ENCODE measurements around the gene AGPAT2. TPM values are rescaled to one million over a fixed set of nuclear protein-coding genes. Genes with fewer than 3 reads are reported as not detected.

AGPAT2 gene
- total RNA-seq, 1 donor from 2014 or later: 30.8 TPM

DNA sequence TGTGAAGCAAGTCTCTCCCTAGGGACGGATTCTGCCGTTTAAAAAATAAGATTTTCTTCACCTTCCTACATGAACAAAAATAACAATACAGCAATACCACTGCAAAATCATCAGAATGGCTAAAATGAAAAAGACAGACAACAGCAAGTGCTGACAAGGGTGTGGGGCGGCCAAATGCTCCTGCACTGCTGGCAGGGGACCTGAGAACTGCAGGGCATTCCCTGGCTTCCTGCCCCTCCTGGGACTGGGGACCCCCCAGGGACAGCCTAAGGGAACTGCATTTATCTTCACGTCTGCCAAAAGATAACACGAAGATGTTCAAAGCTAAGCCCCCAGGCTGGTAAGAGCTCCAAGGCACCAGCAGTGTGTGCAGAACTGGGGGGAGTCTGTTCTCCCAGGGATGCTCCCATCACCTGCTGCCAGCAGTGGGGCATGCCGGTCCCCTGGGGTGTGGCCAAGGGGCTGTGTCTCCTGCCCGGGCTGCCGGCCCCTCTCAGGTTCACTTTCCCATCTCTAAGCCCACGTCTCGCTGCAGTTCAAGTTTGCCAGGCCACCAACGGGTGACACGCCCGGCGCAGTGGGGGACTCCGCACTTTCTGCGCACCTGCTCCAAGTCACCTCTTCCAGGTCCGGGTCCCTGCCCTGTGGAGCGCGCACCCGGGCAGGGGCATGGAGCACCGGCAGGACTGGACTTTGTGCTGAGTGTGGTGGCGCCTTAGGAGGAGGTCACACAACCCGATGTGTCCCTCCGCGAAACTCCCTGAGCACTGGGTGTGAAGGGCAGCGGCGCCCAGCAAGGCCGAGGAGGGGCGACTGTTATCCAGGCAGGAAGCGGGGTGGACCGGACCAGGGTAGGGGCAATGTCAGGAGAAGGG is 29.0 kb downstream of the AGPAT2 start:
- FAIRE-seq (no peak), DNase-seq (ENCODE audit: low read depth) (no peak)
- Histone ChIP-seq H3K4me1 (ENCODE audit: insufficient read depth, low read length) (peaks cover 6% of the 10 kb centered on the region), H3K4me2 (ENCODE audit: low read length) (no peak overlapping the region), H4K20me1 (ENCODE audit: insufficient read depth, low read length) (no peaks in the 10 kb centered on the region), H2AFZ (ENCODE audit: low read depth, low read length) (no peak overlapping the region), H3K27ac (ENCODE audit: low read depth, low read length) (no peak overlapping the region), H3K9ac (ENCODE audit: low read length) (no peak overlapping the region), H3K9me3 (ENCODE audit: insufficient read depth, low read depth, low read length) (no peaks in the 10 kb centered on the region), H3K4me3 (ENCODE audit: insufficient read depth, low read depth, low read length) (no peak overlapping the region), H3K36me3 (ENCODE audit: insufficient read depth, low read length) (no peaks in the 10 kb centered on the region), H3K27me3 (ENCODE audit: insufficient read depth, low read length) (no peaks in the 10 kb centered on the region), H3K79me2 (ENCODE audit: insufficient read depth, low read length) (no peaks in the 10 kb centered on the region)
- Mint-ChIP-seq H3K4me3 (ENCODE audit: unreplicated experiment) (no peak overlapping the region), H3K9me3 (ENCODE audit: unreplicated experiment) (no peaks in the 10 kb centered on the region), H3K27ac (ENCODE audit: unreplicated experiment) (no peak overlapping the region), H3K27me3 (ENCODE audit: low read depth, unreplicated experiment) (peaks cover 6% of the 10 kb centered on the region), H3K4me1 (ENCODE audit: low read depth, unreplicated experiment) (peaks cover 1% of the 10 kb centered on the region), H3K36me3 (ENCODE audit: low read depth, unreplicated experiment) (no peaks in the 10 kb centered on the region)
- TF ChIP-seq EZH2 (IDR thresholded peaks at IDR 0.05; ENCODE audit: insufficient read depth, low read length): no peak
- TF ChIP-seq CTCF (IDR thresholded peaks at IDR 0.05; ENCODE audit: insufficient read depth, low read depth, low read length): no peak

DNA sequence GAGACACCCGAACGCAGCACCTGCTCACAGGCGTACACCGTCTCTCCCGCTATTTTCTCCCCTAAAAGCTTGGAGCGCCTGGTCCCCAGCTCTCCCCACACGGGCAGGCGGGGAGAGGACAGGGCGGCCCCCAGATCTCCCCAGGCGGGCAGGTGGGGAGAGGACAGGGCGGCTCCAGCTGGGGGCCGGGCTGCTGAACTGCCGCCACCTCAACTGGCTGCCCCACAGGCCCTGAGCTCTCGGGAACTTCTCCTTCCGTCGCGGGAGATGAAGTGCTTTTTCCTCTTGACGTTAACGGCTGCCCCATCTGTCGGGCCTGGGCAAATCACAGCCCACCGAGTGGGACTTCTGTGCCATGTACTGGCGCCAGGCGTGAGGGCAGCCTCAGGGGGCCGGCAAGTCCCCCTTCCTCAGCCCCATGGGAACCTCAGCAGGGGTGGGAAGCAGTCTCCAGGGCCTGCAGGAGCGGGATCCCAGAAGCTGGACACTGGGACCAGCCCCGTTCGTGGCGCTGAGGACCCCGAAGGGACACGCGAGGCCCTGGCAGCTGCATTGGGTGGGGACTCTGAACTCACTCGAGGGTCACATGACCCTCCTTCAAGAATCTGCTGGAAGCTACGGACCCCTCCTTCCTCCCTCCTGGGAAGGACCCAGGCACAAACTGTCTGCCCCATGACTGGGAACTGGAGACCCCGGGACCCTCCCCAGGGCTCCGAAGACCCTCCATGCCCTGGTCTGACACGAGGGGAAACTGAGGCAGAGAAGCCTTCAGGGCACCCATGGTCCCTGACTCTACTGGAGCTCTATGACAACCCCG is 30.3 kb downstream of the AGPAT2 start:
- Mint-ChIP-seq H3K4me1 (ENCODE audit: low read depth, unreplicated experiment) (peaks cover 1% of the 10 kb centered on the region), H3K4me3 (ENCODE audit: unreplicated experiment) (no peak overlapping the region), H3K27ac (ENCODE audit: unreplicated experiment) (no peak overlapping the region), H3K9me3 (ENCODE audit: unreplicated experiment) (no peaks in the 10 kb centered on the region), H3K36me3 (ENCODE audit: low read depth, unreplicated experiment) (no peaks in the 10 kb centered on the region), H3K27me3 (ENCODE audit: low read depth, unreplicated experiment) (peaks cover 8% of the 10 kb centered on the region)
- Histone ChIP-seq H3K9me3 (ENCODE audit: insufficient read depth, low read depth, low read length) (no peaks in the 10 kb centered on the region), H3K4me1 (ENCODE audit: insufficient read depth, low read length) (peaks cover 6% of the 10 kb centered on the region), H2AFZ (ENCODE audit: low read depth, low read length) (no peak overlapping the region), H3K9ac (ENCODE audit: low read length) (no peak overlapping the region), H3K79me2 (ENCODE audit: insufficient read depth, low read length) (no peaks in the 10 kb centered on the region), H3K36me3 (ENCODE audit: insufficient read depth, low read length) (no peaks in the 10 kb centered on the region), H3K27me3 (ENCODE audit: insufficient read depth, low read length) (no peaks in the 10 kb centered on the region), H3K4me3 (ENCODE audit: insufficient read depth, low read depth, low read length) (no peak overlapping the region), H4K20me1 (ENCODE audit: insufficient read depth, low read length) (no peaks in the 10 kb centered on the region), H3K4me2 (ENCODE audit: low read length) (no peak overlapping the region), H3K27ac (ENCODE audit: low read depth, low read length) (no peak overlapping the region)
- no peak for FAIRE-seq
- no peak for DNase-seq (ENCODE audit: low read depth)
- TF ChIP-seq EZH2 (IDR thresholded peaks at IDR 0.05; ENCODE audit: insufficient read depth, low read length) (no peak), CTCF (IDR thresholded peaks at IDR 0.05; ENCODE audit: insufficient read depth, low read depth, low read length) (no peak)
